Activated CD4-positive, alpha-beta memory T cell treated with anti-CD3 and anti-CD28 coated beads, Interleukin-2, amount 10 ng/mL, durations not matched to agents 7 days and 5 days (primary cell): ENCODE data around the gene ZNF292. TPM values are rescaled to one million over a fixed set of nuclear protein-coding genes. Genes with fewer than 3 reads are reported as not detected.
"Not testable (repeated sequence)": the region's sequence is repeated elsewhere in the genome, so short reads cannot be mapped to it uniquely, and the experiment has no call there.

Experiments used
- CTCF ChIA-PET: fragments of 350-600 bp; sonication (Branson Sonifier 250); formaldehyde crosslinking; loops from one replicate; lab custom pipeline; 2021; ENCODE audit warnings: antibody characterized with exemption, inconsistent platforms; lab: Charles Lee
- POLR2A ChIA-PET: fragments of 350-600 bp; sonication (Branson Sonifier 250); formaldehyde crosslinking; loops from one replicate; lab custom pipeline; 2021; ENCODE audit warnings: antibody characterized with exemption; lab: Charles Lee
- DNase-seq: peaks from one replicate; pipeline ENCODE4 v3.0.0-alpha.2; 2020
- H3K27ac Mint-ChIP-seq: one replicate; pipeline ENCODE4 v1.8.0; 2021; ENCODE audit warnings: mild to moderate bottlenecking, mixed read lengths
- H3K27me3 Mint-ChIP-seq: one replicate; pipeline ENCODE4 v1.8.0; 2021; ENCODE audit warnings: mixed read lengths
- H3K36me3 Mint-ChIP-seq: one replicate; pipeline ENCODE4 v1.8.0; 2021; ENCODE audit warnings: low read depth, mixed read lengths
- H3K4me1 Mint-ChIP-seq: one replicate; pipeline ENCODE4 v1.8.0; 2021; ENCODE audit warnings: mixed read lengths
- H3K4me3 Mint-ChIP-seq: one replicate; pipeline ENCODE4 v1.8.0; 2021; ENCODE audit warnings: mild to moderate bottlenecking, mixed read lengths
- H3K9me3 Mint-ChIP-seq: one replicate; pipeline ENCODE4 v1.8.0; 2021; ENCODE audit warnings: mixed read lengths
- total RNA-seq, 2 experiments: library from RNA; stranded (reverse); gene quantifications; one replicate each; pipeline ENCODE4 v1.2.3, GENCODE V29; 2021

The ZNF292 gene
- total RNA-seq, 2 experiments from 2014 or later, result 58.8 to 59.3 TPM

DNA sequence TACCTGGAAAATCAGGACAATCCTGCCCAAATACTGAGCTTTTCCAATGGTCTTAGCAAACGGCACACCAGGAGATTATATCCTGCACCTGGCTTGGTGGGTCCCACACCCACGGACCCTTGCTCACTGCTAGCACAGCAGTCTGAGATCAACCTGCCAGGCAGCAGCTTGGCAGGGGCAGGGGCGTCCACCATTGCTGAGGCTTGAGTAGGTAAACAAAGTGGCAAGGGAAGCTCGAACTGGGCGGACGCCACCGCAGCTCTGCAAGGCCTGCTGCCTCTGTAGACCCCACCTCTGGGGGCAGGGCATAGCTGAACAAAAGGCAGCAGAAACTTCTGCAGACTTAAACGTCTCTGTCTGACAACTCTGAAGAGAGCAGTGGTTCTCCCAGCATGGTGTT is 15.4 kb upstream of the ZNF292 start:
- H3K27ac Mint-ChIP-seq, H3K36me3 Mint-ChIP-seq, H3K4me1 Mint-ChIP-seq, H3K4me3 Mint-ChIP-seq, H3K9me3 Mint-ChIP-seq, DNase-seq: not testable (repeated sequence)
- peaks cover 36% of the 10 kb centered on the region for H3K27me3 Mint-ChIP-seq
- CTCF ChIA-PET, result interaction anchor here (0.8 to 4.0 kb wide), 10 partner anchors 8 to 326 kb away, joined by 3 to 12 read pairs (median 3); no protein-coding TSS in a partner anchor
- POLR2A ChIA-PET, result interaction anchor here (1.2 kb wide), 1 partner anchor 16 kb away, joined by 3 read pairs; no protein-coding TSS in a partner anchor

- H3K27ac Mint-ChIP-seq, result peak overlapping the region; percentile 51
- H3K4me1 Mint-ChIP-seq, result peaks cover 9% of the 10 kb centered on the region
- no peaks in the 10 kb centered on the region for H3K9me3 Mint-ChIP-seq
- H3K27me3 Mint-ChIP-seq, result peaks cover 26% of the 10 kb centered on the region
- DNase-seq, result no peak
- H3K4me3 Mint-ChIP-seq, result peak overlapping the region; percentile 46
- ChIA-PET POLR2A (no interaction called here), CTCF (interaction anchor here (0.8 kb wide), 1 partner anchor 9 kb away, joined by 4 read pairs; no protein-coding TSS in a partner anchor)
- peaks cover 4% of the 10 kb centered on the region for H3K36me3 Mint-ChIP-seq
Measured at GRCh38 chr6:87146363-87146762, 9.0 kb upstream of the ZNF292 start.

GRCh38 chr6:87150406-87150805 is 5.0 kb upstream of the ZNF292 start:
- ChIA-PET CTCF (no interaction called here), POLR2A (no interaction called here)
- Mint-ChIP-seq H3K9me3 (no peaks in the 10 kb centered on the region), H3K4me1 (peaks cover 34% of the 10 kb centered on the region), H3K27ac (no peak overlapping the region), H3K36me3 (peaks cover 2% of the 10 kb centered on the region), H3K27me3 (peaks cover 9% of the 10 kb centered on the region), H3K4me3 (no peak overlapping the region)
- no peak for DNase-seq

- Mint-ChIP-seq H3K27ac (peak overlapping the region; percentile 98), H3K36me3 (peaks cover 10% of the 10 kb centered on the region), H3K27me3 (peaks cover 9% of the 10 kb centered on the region), H3K9me3 (no peaks in the 10 kb centered on the region), H3K4me1 (peaks cover 32% of the 10 kb centered on the region), H3K4me3 (peak overlapping the region; percentile 79)
- CTCF ChIA-PET, result no interaction called here
- DNase-seq, result no peak
- POLR2A ChIA-PET, result no interaction called here
Measured at GRCh38 chr6:87151471-87151780, 3.9 kb upstream of the ZNF292 start.

DNA sequence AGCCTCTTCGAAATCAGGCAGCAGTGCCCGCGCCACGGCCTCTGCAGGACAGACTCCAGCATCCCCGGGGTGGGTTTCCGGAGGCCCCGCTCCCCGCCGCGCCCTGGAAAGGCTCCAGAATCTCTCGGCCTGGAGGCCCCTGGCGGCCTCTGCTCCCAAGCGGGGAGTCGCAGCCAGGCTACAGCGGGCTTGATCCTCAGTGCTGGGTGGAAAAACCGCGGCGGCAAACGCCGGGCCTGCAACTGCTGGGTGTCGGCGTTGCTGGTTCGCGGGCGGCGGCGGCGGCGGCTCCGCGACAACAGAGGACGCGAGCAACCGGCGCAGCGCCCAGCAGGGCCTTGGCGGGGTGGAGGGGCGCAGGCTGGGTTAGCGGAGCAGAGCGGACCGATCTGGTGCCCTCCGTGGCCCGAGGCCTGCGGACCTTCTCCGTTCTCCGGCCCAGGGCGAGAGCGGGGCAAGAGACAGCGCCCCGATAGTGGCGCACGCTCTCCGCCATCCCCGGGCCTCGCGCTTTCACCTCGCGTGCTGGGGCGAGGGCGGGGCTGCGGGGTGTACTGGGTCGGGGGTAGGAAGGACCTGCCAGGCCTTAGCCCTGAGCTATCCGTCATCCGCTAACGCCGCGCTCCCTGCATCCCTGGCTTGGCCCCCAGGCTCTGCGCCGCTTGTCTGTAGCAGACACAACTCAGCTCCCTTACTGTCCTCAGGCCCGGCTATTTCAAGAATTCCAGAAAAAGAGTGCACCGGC is 3.4 kb upstream of the ZNF292 start:
- ChIA-PET POLR2A (interaction anchor here (0.9 to 2.0 kb wide), 7 partner anchors 10 to 1929 kb away, joined by 3 to 4 read pairs (median 3); partner anchors contain the start of gene PNRC1), CTCF (interaction anchor here (0.9 to 1.1 kb wide), 2 partner anchors 14 to 30 kb away, joined by 3 read pairs; no protein-coding TSS in a partner anchor)
- Mint-ChIP-seq H3K36me3 (peaks cover 16% of the 10 kb centered on the region), H3K4me3 (peak overlapping the region; percentile 79), H3K27ac (peak overlapping the region; percentile 98), H3K9me3 (no peaks in the 10 kb centered on the region), H3K4me1 (peaks cover 36% of the 10 kb centered on the region), H3K27me3 (peaks cover 8% of the 10 kb centered on the region)
- DNase-seq, result peak; percentile 73

- ChIA-PET CTCF (interaction anchor here (0.9 to 1.1 kb wide), 2 partner anchors 14 to 30 kb away, joined by 3 read pairs; no protein-coding TSS in a partner anchor), POLR2A (interaction anchor here (0.9 to 2.0 kb wide), 7 partner anchors 10 to 1928 kb away, joined by 3 to 4 read pairs (median 3); partner anchors contain the start of gene PNRC1)
- no peaks in the 10 kb centered on the region for H3K9me3 Mint-ChIP-seq
- H3K27me3 Mint-ChIP-seq, result peaks cover 8% of the 10 kb centered on the region
- DNase-seq, result no peak
- H3K27ac Mint-ChIP-seq, result peak overlapping the region; percentile 98
- H3K4me3 Mint-ChIP-seq, result peak overlapping the region; percentile 79
- H3K4me1 Mint-ChIP-seq, result peaks cover 37% of the 10 kb centered on the region
- peaks cover 17% of the 10 kb centered on the region for H3K36me3 Mint-ChIP-seq
Measured at GRCh38 chr6:87152526-87152955, 2.8 kb upstream of the ZNF292 start.

- ChIA-PET CTCF (interaction anchor here (0.5 kb wide), 1 partner anchor 87 kb away, joined by 4 read pairs; no protein-coding TSS in a partner anchor), POLR2A (interaction anchor here (0.9 to 1.1 kb wide), 2 partner anchors 83 to 547 kb away, joined by 3 to 5 read pairs; partner anchors contain the start of gene AKIRIN2)
- peak overlapping the region; percentile 98 for H3K27ac Mint-ChIP-seq
Measured at GRCh38 chr6:87154641-87154992, 748 bp upstream of the ZNF292 start.

DNA sequence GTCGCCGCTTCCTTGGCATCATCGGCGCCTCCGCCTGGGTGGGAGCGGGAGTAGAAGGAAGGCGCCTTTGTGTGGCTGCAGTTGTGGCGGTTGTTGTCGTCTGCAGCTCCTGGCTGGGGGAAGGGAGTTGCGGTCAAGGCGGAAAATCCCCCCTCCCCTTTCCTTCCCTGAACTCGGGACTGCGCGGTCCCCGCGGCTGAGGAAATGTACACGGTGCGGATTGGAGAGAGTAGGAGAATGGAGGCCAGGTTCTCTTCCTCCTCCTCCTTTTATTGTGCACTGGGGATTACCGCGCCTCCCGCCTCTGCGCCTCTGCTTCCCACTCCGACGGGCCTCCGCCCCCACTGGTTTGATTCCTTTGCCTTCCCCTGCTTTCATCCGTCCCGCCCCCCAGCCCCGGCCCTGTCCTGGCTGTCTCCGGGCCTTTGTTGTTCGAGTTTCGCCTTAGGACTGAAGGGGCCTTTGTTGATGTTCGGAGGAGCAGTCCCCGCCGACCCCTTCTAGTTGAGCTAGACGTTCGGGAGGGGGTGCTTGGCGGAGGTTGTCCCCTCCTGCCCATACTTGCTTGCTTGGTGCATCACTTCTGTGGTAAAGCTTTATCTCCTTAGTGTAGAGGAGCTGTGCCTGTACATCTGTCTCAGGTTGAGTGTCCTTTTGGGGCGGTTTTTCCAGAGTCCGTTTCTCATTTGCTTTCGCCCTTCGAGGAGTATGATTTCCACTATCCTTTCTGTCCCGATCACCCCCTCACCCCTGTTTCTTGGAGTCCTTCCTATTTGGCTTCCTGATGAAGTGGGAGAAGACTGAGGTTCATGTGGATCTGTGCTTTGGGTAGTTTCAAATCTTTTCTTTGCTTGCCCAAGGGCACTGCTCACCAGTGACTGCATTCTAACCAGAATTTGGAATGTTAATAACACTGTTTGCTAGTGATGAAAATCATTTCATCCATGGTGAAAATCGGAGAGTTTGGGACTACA is 764 bp downstream of the ZNF292 start:
- ChIA-PET POLR2A (interaction anchor here (0.7 to 1.8 kb wide), 15 partner anchors 8 to 1477 kb away, joined by 3 to 15 read pairs (median 3); partner anchors contain the start of genes AKIRIN2 and SMIM8), CTCF (interaction anchor here (0.6 to 1.6 kb wide), 5 partner anchors 16 to 1784 kb away, joined by 3 to 4 read pairs (median 3); no protein-coding TSS in a partner anchor)
- Mint-ChIP-seq H3K4me3 (peak overlapping the region; percentile 79), H3K27ac (peak overlapping the region; percentile 98), H3K4me1 (peaks cover 49% of the 10 kb centered on the region), H3K9me3 (no peaks in the 10 kb centered on the region), H3K36me3 (peaks cover 33% of the 10 kb centered on the region), H3K27me3 (no peaks in the 10 kb centered on the region)
- DNase-seq, result no peak

More at GRCh38 chr6:87154641-87154992, 748 bp upstream of the ZNF292 start:
- Mint-ChIP-seq H3K4me1 (peaks cover 46% of the 10 kb centered on the region), H3K4me3 (peak overlapping the region; percentile 79), H3K9me3 (no peaks in the 10 kb centered on the region), H3K36me3 (peaks cover 28% of the 10 kb centered on the region), H3K27me3 (peaks cover 2% of the 10 kb centered on the region)
- DNase-seq, result no peak

GRCh38 chr6:87157596-87157995 is 2.2 kb downstream of the ZNF292 start:
- peaks cover 48% of the 10 kb centered on the region for H3K4me1 Mint-ChIP-seq
- H3K9me3 Mint-ChIP-seq, DNase-seq, H3K27me3 Mint-ChIP-seq, H3K27ac Mint-ChIP-seq, POLR2A ChIA-PET: not testable (repeated sequence)
- CTCF ChIA-PET, result interaction anchor here (0.6 to 1.3 kb wide), 3 partner anchors 17 to 365 kb away, joined by 4 to 5 read pairs (median 4); no protein-coding TSS in a partner anchor
- peak overlapping the region; percentile 51 for H3K4me3 Mint-ChIP-seq
- H3K36me3 Mint-ChIP-seq, result peaks cover 38% of the 10 kb centered on the region

DNA sequence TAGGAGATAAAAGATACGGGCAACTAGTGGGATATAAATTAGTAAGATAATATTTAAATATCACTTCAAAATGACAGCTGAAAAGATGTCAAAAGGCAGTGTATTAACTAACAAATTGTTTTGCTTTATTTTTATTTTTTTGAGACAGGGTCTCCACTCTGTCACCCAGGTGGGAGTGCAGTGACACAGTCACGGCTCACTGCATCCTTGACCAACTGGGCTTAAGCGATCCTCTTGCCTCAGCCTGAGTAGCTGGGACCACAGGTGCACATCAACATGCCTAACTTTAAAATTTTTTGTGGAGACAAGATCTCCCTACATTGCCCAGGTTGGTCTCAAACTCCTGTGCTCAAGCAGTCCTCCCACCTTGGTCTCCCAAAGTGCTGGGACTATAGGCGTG is 5.9 kb downstream of the ZNF292 start:
- ChIA-PET POLR2A (interaction anchor here (1.5 kb wide), 1 partner anchor 12 kb away, joined by 4 read pairs; no protein-coding TSS in a partner anchor), CTCF (no interaction called here)
- DNase-seq, result no peak
- Mint-ChIP-seq H3K4me3 (no peak overlapping the region), H3K36me3 (peaks cover 40% of the 10 kb centered on the region), H3K27ac (no peak overlapping the region), H3K4me1 (peaks cover 50% of the 10 kb centered on the region), H3K9me3 (no peaks in the 10 kb centered on the region), H3K27me3 (no peaks in the 10 kb centered on the region)

GRCh38 chr6:87164004-87164403 is 8.6 kb downstream of the ZNF292 start:
- ChIA-PET CTCF (interaction anchor here (0.7 to 1.1 kb wide), 2 partner anchors 25 to 29 kb away, joined by 3 to 4 read pairs; no protein-coding TSS in a partner anchor), POLR2A (no interaction called here)
- no peak for DNase-seq
- Mint-ChIP-seq H3K36me3 (peaks cover 22% of the 10 kb centered on the region), H3K27me3 (no peaks in the 10 kb centered on the region), H3K4me3 (no peak overlapping the region), H3K4me1 (peaks cover 40% of the 10 kb centered on the region), H3K27ac (no peak overlapping the region), H3K9me3 (no peaks in the 10 kb centered on the region)

GRCh38 chr6:87164506-87164905 is 9.1 kb downstream of the ZNF292 start:
- Mint-ChIP-seq H3K36me3 (peaks cover 24% of the 10 kb centered on the region), H3K9me3 (no peaks in the 10 kb centered on the region), H3K27ac (no peak overlapping the region), H3K4me3 (no peak overlapping the region), H3K4me1 (peaks cover 39% of the 10 kb centered on the region), H3K27me3 (no peaks in the 10 kb centered on the region)
- no peak for DNase-seq
- ChIA-PET CTCF (interaction anchor here (1.1 kb wide), 1 partner anchor 25 kb away, joined by 4 read pairs; no protein-coding TSS in a partner anchor), POLR2A (no interaction called here)
